HUES48 (cell line): ENCODE results near the gene GRID1.

Source experiments
- H3K27ac ChIP-seq: one replicate; pipeline ENCODE4 v1.7.0; 2013; ENCODE audit warnings: low read depth, low read length, inconsistent platforms
- H3K27me3 ChIP-seq: 2 replicates; pipeline ENCODE4 v1.6.1; 2013; ENCODE audit warnings: mild to moderate bottlenecking, low read length; ENCODE audit not compliant: control insufficient read depth, insufficient read depth
- H3K36me3 ChIP-seq: 2 replicates; pipeline ENCODE4 v1.6.1; 2013; ENCODE audit warnings: low read length; ENCODE audit not compliant: control insufficient read depth, insufficient read depth
- H3K4me1 ChIP-seq: 2 replicates; pipeline ENCODE4 v1.6.1; 2013; ENCODE audit warnings: mild to moderate bottlenecking, low read length; ENCODE audit not compliant: control insufficient read depth, insufficient read depth
- H3K4me3 ChIP-seq: 2 replicates; pipeline ENCODE4 v1.5.1; 2013; ENCODE audit warnings: mild to moderate bottlenecking, low read depth, low read length
- H3K9ac ChIP-seq: 2 replicates; pipeline ENCODE4 v1.6.1; 2013; ENCODE audit warnings: mild to moderate bottlenecking, low read depth, low read length, moderate library complexity
- H3K9me3 ChIP-seq: 2 replicates; pipeline ENCODE4 v1.6.1; 2013; ENCODE audit warnings: low read length; ENCODE audit not compliant: control insufficient read depth, insufficient read depth

Gene GRID1

DNA sequence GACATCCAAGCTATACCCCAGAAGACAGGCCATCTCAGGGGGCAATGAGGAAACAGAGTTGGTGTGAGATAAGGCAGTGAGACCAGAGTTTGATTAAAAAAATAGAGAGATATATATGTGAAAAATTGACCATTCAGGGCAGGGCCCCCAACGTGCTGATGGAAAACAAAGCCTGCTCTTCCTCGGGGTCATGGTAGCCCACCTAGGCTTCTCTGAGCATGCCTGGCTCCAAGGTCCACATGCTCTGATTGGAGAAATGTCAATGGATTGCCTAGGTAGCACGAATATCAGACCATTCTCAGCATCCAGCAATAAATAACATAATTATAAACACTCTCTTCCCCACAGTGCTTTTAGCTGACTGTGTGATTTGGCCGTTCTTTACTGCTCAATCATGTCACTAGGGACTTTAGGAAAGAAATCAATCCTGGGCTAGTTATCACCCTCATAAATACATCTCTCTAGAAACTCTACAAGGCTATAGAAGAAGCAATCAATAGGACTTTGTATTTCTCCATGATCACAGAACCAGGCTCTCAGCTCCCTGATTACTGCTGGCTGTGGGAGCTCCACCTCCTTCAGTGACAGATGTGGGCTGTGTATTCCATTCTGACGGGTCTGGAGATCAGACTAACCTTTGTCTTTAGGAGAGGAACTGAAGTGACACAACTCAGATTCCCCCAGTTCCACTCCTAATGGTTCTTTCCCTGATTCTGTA lies 766.4 kb downstream of the GRID1 start:
- no peaks in the 10 kb centered on the region for H3K4me1 ChIP-seq
- H3K9ac ChIP-seq: no peak overlapping the region
- H3K27ac ChIP-seq: no peak overlapping the region
- H3K27me3 ChIP-seq: no peaks in the 10 kb centered on the region
- no peak overlapping the region for H3K4me3 ChIP-seq
- no peaks in the 10 kb centered on the region for H3K9me3 ChIP-seq
- H3K36me3 ChIP-seq: no peaks in the 10 kb centered on the region

DNA sequence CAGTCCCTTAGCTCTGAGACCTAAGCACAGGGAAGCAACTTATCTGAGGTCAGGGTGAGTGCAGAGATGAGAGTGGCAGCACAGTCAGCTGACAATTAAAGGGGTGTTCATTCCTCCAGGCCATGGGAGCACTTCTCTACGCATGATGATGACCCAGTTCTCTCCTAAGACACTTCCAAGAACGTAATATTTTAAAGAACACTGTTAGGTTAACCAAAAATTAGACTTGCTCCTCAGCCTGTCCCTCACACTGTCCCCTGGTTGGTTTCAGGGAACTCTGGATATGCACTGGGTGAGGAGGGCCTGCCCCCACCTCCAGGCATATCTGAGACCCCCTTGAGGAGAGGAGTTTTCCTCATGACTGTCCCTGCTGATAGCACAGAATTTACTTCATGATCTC lies 767.5 kb downstream of the GRID1 start:
- Histone ChIP-seq H3K9me3 (no peaks in the 10 kb centered on the region), H3K27me3 (no peaks in the 10 kb centered on the region), H3K27ac (no peak overlapping the region)

DNA sequence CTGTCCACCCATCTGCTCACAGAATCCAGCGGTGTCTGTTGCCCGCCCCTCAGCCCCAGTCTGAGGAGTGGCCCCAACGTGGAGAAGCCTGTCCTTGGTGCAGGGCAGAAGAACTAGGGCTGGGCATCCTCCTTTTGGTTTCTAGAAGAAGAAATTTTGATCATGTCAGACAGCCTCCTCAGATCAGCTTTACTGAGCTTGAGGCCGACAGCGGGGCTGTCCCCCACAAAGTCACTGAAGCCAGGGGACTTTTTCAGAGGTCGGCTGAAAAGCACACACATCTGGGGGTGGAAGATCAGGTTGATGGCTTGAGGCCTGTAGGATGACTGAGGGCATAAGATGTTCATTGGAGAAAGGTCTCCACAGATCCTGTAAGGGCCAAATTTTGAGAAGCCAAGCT lies 767.9 kb downstream of the GRID1 start:
- no peaks in the 10 kb centered on the region for H3K36me3 ChIP-seq
- no peak overlapping the region for H3K9ac ChIP-seq
- no peak overlapping the region for H3K27ac ChIP-seq
- no peaks in the 10 kb centered on the region for H3K27me3 ChIP-seq
- H3K4me1 ChIP-seq: no peaks in the 10 kb centered on the region
- H3K9me3 ChIP-seq: no peaks in the 10 kb centered on the region
- H3K4me3 ChIP-seq: no peak overlapping the region

More for the DNA sequence above, 767.5 kb downstream of the GRID1 start:
- no peak overlapping the region for H3K9ac ChIP-seq
- H3K4me1 ChIP-seq: no peaks in the 10 kb centered on the region
- no peak overlapping the region for H3K4me3 ChIP-seq
- no peaks in the 10 kb centered on the region for H3K36me3 ChIP-seq

- Histone ChIP-seq H3K36me3 (no peaks in the 10 kb centered on the region), H3K9ac (no peak overlapping the region), H3K27me3 (no peaks in the 10 kb centered on the region), H3K4me3 (no peak overlapping the region), H3K27ac (no peak overlapping the region), H3K9me3 (no peaks in the 10 kb centered on the region), H3K4me1 (no peaks in the 10 kb centered on the region)
Observed at GRCh38 chr10:85597006-85597405, 769.6 kb downstream of the GRID1 start.

GRCh38 chr10:85596389-85596788 lies 770.2 kb downstream of the GRID1 start:
- Histone ChIP-seq H3K9me3 (no peaks in the 10 kb centered on the region), H3K9ac (no peak overlapping the region), H3K27me3 (no peaks in the 10 kb centered on the region), H3K27ac (no peak overlapping the region), H3K4me1 (no peaks in the 10 kb centered on the region), H3K4me3 (no peak overlapping the region), H3K36me3 (no peaks in the 10 kb centered on the region)

DNA sequence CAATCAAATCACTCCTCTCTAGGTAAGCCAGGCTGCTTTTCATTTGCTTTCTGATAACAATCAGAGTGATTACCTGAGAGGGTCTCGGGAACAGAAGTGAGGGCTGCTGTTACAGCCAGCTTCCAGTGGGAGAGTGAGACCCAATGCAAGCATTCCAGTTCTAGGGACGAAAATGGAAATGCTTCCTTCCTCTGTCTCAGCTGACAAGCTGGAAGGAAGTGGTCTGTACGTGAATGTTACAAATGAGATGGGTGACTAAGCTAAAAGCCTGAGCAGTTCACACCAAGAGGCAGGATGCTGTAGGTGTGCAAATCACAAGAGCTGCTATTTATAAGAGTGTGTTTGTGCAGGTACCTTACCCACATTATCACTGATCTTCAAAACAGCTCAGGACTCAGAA lies 772.4 kb downstream of the GRID1 start:
- Histone ChIP-seq H3K27ac (no peak overlapping the region), H3K36me3 (no peaks in the 10 kb centered on the region), H3K4me1 (no peaks in the 10 kb centered on the region), H3K27me3 (no peaks in the 10 kb centered on the region), H3K9me3 (no peaks in the 10 kb centered on the region), H3K9ac (no peak overlapping the region), H3K4me3 (no peak overlapping the region)

DNA sequence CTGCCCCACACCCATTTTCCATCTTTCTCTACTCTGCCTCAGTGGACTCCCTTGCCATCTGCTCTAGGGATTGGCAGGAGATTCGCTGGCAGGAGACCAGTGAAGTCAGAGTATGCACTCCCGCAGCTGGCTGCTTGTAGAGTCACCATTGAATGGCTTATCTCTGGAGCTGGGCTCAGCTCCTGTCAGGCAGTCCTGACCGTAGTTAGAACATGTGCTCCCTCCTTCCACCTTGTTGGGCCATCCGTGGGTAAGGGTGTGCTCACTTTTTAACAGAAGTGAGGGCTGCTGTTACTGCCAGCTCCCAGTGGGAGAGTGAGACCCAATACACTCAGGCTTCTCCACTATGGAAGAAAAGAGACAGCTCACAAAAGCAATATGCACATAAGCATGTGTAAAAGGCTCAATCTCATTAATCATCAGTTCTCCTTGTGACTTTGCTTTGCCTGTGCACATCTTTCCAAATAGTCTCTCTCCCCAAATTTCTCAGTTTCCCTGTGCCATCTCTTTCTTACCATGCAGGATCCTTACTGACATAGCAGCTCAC lies 773.3 kb downstream of the GRID1 start:
- Histone ChIP-seq H3K9me3 (no peaks in the 10 kb centered on the region), H3K27me3 (no peaks in the 10 kb centered on the region), H3K27ac (no peak overlapping the region), H3K9ac (no peak overlapping the region), H3K36me3 (no peaks in the 10 kb centered on the region), H3K4me3 (no peak overlapping the region), H3K4me1 (no peaks in the 10 kb centered on the region)

- Histone ChIP-seq H3K27me3 (no peaks in the 10 kb centered on the region), H3K36me3 (no peaks in the 10 kb centered on the region), H3K4me3 (no peak overlapping the region), H3K9ac (no peak overlapping the region), H3K27ac (no peak overlapping the region), H3K9me3 (no peaks in the 10 kb centered on the region), H3K4me1 (peaks cover 3% of the 10 kb centered on the region; the same call in 1 of the 2 replicates)
Observed at GRCh38 chr10:85581371-85581770, 785.2 kb downstream of the GRID1 start.

GRCh38 chr10:85580585-85580984 lies 786.0 kb downstream of the GRID1 start:
- Histone ChIP-seq H3K9ac (no peak overlapping the region), H3K27me3 (no peaks in the 10 kb centered on the region)

DNA sequence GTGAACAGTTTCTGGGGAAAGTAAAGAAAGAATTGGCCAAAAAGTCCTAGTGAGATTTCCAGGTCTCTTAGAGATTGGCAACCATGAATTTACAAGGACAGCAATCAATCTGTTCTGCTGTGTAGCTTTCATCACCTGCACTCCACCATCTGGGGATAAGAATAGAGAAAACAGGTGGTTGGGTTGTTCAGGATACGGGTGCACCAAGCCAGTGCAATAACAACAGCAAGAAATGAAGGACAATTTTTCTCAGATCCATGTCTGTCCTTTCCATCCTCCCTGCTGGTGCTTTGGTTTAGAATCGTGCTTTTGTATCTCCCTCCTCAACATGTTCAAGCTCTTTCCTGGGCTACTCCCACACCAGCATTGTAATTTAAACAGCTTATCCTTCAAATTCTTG lies 787.7 kb downstream of the GRID1 start:
- Histone ChIP-seq H3K27me3 (no peaks in the 10 kb centered on the region), H3K27ac (no peak overlapping the region), H3K4me1 (peaks cover 11% of the 10 kb centered on the region; the same call in 1 of the 2 replicates)

More at GRCh38 chr10:85580585-85580984, 786.0 kb downstream of the GRID1 start:
- H3K4me3 ChIP-seq: no peak overlapping the region
- no peaks in the 10 kb centered on the region for H3K9me3 ChIP-seq
- H3K36me3 ChIP-seq: no peaks in the 10 kb centered on the region
- H3K4me1 ChIP-seq: peaks cover 5% of the 10 kb centered on the region; the same call in 1 of the 2 replicates
- H3K27ac ChIP-seq: no peak overlapping the region

GRCh38 chr10:85575441-85575840 lies 791.2 kb downstream of the GRID1 start:
- no peak overlapping the region for H3K4me3 ChIP-seq

More for the DNA sequence above, 787.7 kb downstream of the GRID1 start:
- H3K9me3 ChIP-seq: no peaks in the 10 kb centered on the region
- H3K36me3 ChIP-seq: no peaks in the 10 kb centered on the region
- H3K4me3 ChIP-seq: no peak overlapping the region
- H3K9ac ChIP-seq: no peak overlapping the region

More at GRCh38 chr10:85575441-85575840, 791.2 kb downstream of the GRID1 start:
- Histone ChIP-seq H3K27me3 (no peaks in the 10 kb centered on the region), H3K27ac (no peak overlapping the region), H3K9me3 (no peaks in the 10 kb centered on the region), H3K9ac (no peak overlapping the region), H3K36me3 (no peaks in the 10 kb centered on the region), H3K4me1 (peaks cover 11% of the 10 kb centered on the region; the same call in 1 of the 2 replicates)
